GM18868 (cell line): ENCODE data around the gene SLC36A1.
"Not testable (repeated sequence)": the region's sequence is repeated elsewhere in the genome, so short reads cannot be mapped to it uniquely, and the experiment has no call there.

Source experiments
- ATAC-seq: cut with Tn5 transposase; IDR thresholded peaks from one replicate; pipeline ENCODE4 v1.9.1; 2021; ENCODE audit warnings: mild to moderate bottlenecking, moderate library complexity; ENCODE audit not compliant: unreplicated experiment

The SLC36A1 gene

DNA sequence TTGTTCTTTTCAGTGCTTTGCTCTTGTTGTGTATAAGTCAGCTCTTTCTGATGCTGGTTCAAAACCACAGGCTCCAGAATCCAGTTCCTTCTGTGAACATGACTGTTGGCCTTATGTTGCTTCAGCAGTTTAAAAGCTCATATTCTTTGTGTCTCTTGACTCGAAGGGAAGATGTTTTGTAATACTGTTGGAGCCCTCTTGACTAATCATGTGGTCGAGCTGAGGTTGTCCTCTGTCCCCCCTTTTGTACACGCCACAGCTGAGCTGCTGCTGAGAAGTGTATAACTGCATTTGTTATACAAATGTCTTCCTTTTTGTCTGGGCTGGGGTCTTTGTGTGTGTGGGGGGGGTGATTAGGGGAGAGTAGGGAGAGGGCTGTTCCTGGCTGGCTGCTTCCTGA lies 35.8 kb downstream of the SLC36A1 start:
- no peak for ATAC-seq

GRCh38 chr5:151483647-151484046 lies 36.2 kb downstream of the SLC36A1 start:
- ATAC-seq = no peak

- no peak for ATAC-seq
Measured at GRCh38 chr5:151487544-151487943, 40.1 kb downstream of the SLC36A1 start.

DNA sequence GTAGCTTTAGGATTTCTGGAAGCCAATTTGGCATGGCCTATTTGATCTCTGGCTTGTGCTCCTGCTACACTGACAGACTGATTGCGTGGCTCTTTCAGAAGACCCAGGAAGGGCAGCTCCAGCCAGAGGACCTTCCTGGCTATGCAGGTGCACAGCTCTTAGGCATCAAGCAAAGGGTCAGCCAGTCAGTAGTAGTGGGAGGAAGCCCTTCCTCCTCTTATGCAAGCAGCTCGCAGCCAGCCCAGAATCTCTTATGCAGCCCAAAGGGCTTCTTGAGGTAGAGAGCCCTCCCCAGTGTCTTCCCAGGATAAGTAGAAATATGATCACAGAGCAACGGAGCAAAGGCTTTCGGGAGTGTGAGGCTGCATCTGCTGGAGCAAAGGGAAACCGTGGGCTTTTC lies 43.2 kb downstream of the SLC36A1 start:
- ATAC-seq = no peak

- no peak for ATAC-seq
Measured at GRCh38 chr5:151491062-151491461, 43.7 kb downstream of the SLC36A1 start.

DNA sequence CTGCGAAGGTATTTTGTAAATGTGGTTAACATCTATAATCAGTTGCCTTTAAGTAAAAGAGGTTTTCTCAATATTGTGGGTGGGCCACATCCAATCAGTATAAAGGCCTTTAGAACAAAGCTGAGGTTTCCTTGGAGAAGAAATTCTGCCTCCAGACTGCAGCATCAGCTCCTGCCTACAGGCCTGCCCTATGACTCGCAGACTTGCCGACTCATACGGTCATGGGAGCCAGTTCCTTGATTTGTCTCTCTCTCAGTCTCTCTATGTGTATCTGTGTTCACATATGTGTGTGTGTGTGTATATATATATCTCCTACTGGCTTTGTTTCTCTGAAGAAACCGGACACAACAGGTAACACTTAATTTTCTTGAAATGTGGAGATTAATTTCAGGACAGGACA lies 45.3 kb downstream of the SLC36A1 start:
- no peak for ATAC-seq

- no peak for ATAC-seq
Measured at GRCh38 chr5:151493665-151494064, 46.3 kb downstream of the SLC36A1 start.

- no peak for ATAC-seq
Measured at GRCh38 chr5:151495320-151495719, 47.9 kb downstream of the SLC36A1 start.

- no peak for ATAC-seq
Measured at GRCh38 chr5:151496041-151496484, 48.7 kb downstream of the SLC36A1 start.

DNA sequence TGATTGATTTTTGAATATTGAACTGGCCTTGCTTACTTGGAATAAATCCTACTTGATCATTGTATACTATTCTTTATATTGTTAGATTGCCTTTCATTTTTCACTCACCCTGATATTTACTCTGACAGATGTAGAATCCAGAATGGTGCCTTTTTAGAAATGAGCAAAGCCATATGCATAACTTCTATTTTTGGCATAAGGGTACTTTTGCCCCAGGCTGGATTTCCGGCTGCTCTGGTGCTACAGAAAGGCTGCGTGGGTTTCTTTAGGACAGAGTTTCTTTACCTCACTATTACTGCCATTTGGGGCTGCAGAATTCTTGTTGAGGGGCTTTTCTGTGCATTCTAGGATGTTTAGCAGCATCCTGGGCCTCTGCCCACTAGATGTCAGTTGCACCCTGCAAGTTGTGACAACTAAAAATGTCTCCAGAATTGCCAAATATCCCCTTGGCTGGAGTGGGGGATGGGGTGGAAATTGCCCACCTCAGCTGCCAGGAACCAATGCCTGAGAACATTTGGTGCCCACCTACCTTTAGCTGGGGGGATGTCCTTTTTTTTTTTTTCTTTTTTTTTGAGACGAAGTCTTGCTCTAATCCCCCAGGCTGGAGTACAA lies 50.1 kb downstream of the SLC36A1 start:
- no peak for ATAC-seq

DNA sequence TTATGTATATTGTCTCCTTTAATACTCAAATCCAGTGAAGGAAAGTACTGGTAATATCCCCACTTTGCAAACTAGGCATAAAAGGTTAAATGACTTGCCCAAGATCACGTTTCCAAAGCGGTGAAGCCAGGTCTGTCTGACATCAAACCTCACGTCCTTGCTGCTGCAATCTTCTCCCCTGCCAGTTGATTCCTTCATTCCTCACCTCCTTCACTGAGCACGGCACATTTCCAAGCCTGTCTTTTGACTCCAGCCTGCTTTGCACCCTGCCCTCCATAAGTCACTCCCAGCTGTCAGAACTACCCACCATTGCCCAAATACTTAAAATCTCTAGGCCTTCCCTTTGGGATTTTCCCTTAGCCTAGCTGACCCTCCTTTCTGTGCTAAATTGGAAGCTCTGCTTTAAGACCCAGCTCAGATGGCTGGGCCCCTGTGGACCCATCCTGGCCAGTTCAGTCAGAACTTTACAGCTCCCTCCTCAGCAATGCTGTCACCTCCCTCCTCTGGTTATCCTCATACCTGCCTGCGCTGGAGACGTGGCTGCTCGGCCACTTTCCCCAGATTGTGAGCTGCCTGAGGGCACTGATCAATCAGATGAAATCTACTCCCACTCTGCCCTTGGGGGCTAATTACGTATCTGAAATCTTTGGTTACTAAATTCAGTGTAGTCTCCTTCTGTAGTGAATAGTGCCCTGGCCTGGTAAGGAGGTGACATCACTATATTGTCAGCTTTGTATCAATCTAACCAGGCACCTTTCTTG lies 51.2 kb downstream of the SLC36A1 start:
- no peak for ATAC-seq

DNA sequence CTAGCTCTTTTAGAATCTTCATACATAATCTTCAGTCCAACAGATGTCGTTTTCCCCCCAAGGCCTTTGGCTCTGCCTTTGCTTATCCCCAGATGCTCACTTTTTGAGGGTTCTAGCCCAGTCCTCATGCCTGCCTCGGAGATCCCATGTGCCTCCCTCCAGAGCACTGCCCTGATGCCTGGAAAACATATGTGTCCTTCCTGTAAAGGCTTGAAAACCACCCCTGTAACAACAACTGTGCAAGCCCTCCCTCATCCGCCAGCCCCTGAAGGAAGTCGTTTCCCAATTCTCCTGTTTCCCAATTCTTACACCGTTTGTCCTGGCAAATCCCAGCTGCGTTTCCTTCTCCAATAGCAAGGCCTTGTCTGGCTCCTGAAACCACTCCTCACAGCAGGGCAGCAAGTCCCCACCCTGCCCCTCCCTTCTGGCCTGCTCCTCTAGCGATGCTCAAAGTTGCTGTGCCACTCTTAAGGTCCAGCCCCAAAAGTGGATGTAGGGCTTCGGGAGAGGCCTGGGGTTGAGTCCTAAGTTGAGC lies 52.2 kb downstream of the SLC36A1 start:
- no peak for ATAC-seq

DNA sequence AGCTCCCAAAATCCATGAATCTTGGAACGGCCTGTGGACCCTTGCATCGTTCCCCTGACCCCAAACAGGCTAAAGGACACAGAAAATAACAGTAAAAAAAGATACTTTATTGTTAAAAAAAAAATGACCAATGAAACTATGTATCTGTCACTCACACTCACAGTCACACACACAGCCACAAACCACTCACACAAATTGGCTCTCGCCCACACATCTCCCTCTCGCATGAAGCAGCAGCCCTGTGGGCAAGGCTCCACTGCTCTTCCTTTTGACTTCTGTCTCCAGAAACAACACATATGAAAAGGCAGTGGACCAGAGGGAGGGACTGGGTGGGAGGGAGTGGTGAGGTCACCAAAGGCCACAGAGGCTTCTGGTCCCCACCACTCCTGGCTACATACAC lies 56.6 kb downstream of the SLC36A1 start:
- no peak for ATAC-seq

DNA sequence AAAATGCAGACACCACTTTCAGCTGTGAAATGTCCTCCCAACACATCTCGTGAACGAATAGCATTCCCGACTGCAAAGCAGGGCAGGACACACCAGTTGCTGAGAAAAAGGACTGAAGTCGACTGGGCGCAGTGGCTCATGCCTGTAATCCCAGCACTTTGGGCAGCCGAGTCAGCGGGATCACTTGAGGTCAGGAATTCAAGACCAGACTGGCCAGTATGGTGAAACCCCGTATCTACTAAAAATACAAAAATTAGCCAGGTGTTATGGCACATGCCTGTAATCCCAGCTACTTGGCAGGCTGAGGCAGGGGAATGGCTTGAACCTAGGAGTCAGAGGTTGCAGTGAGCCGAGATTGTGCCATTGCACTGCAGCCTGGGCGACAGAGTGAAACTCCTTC lies 60.9 kb downstream of the SLC36A1 start:
- not testable (repeated sequence) for ATAC-seq

DNA sequence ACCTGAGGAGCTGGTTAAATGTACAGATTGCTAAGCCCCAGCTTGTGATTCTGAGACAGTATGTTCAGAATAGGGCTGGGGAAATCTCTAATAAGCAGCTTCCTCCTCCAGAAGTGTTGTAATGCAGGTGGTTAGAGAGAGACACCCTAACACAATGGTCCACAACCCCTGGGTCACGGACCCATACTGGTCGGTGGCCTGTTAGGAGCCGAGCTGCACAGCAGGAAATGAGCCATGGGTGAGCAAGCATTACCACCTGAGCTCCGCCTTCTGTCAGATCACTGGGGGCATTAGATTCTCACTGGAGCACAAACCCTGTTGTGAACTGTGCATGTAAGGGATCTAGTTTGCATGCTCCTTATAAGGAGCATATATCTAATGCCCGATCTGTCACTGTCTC lies 61.8 kb downstream of the SLC36A1 start:
- ATAC-seq = peak; percentile 60

DNA sequence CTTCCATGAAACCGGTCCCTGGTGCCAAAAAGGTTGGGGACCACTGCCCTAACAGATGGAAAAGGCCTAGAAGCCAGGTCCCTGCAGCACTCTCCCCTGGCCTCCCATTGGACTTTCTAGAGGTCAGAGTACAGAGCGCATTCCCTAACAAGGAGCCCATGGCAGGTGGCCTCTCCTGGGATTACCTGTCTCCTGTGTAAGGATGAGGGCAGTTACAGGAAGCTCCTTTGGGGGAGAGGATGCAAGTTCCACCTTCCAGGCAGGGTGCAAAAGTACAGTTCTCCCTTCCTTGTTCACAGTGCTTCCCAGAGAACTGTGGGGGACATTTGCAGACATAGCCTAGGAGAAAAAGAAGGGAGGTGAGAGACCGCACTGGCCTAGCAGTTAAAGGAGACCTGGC lies 62.4 kb downstream of the SLC36A1 start:
- ATAC-seq = no peak

DNA sequence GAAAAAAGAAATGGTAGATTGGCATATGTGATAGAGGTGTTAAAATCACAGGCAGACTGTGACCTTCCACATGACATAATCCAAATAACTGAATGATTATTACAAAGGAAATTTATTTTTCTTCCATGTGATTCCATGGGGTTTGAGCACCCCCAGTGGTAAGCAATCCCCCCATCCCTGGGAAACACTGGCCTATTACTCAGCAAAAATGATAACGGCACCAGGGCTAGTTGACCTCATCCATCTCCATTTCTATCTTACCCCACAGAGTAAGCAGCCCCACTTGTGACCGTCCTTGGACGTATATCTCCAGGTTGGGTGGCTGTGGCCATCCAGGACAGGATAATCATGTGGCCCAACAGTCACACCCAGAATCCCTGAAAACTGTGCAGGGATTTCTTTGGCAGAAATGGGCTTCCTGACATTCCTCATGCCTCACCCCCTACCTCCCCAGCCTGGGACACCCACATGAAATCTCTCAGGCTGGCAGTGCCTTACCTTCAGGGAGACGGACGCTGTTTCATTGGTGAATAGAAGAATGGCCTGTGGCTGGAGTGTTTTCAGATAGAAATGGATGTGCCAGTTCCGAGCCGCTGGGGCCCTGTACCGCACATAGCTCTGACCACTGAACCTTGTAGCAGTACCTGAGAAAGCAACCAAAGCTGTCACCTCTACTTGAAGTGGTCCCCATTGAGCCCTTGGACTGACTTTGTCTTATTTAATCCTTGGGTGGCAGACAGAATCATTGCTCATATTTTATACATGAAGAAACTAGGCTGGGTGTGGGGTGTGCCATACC lies 69.9 kb downstream of the SLC36A1 start:
- no peak for ATAC-seq

DNA sequence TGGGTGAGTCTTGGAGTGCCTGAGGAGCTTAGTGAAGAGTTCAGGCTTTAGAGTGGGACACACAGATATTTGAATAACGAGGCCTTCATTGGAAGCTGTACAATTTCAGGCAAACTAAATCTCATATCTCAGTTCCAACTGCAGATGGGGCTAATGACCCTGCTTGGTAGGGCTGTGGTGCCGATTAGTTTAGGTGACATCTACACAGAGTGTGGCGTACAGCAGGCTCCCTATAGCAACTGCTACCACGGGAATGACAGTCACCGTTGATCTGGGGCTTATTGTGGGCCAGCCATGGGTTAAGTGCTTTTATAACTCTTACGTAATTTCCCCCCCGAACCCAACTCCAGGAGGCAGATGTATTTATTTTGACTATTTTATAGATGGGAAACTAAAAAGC lies 72.9 kb downstream of the SLC36A1 start:
- no peak for ATAC-seq

- ATAC-seq = no peak
Measured at GRCh38 chr5:151522226-151522625, 74.8 kb downstream of the SLC36A1 start.

- peak; percentile 93 for ATAC-seq
Measured at GRCh38 chr5:151523335-151523734, 75.9 kb downstream of the SLC36A1 start.

GRCh38 chr5:151528153-151528552 lies 80.8 kb downstream of the SLC36A1 start:
- no peak for ATAC-seq

- ATAC-seq = no peak
Measured at GRCh38 chr5:151528996-151529395, 81.6 kb downstream of the SLC36A1 start.
